Epidermal melanocyte (primary cell): ENCODE results near the gene ZNF382.
"Not testable (repeated sequence)": the region's sequence is repeated elsewhere in the genome, so short reads cannot be mapped to it uniquely, and the experiment has no call there.

Source experiments
- DNase-seq: peaks from one replicate; pipeline ENCODE4 v3.0.0; 2011; ENCODE audit warnings: low spot score; ENCODE audit not compliant: insufficient read length

ZNF382 gene

DNA sequence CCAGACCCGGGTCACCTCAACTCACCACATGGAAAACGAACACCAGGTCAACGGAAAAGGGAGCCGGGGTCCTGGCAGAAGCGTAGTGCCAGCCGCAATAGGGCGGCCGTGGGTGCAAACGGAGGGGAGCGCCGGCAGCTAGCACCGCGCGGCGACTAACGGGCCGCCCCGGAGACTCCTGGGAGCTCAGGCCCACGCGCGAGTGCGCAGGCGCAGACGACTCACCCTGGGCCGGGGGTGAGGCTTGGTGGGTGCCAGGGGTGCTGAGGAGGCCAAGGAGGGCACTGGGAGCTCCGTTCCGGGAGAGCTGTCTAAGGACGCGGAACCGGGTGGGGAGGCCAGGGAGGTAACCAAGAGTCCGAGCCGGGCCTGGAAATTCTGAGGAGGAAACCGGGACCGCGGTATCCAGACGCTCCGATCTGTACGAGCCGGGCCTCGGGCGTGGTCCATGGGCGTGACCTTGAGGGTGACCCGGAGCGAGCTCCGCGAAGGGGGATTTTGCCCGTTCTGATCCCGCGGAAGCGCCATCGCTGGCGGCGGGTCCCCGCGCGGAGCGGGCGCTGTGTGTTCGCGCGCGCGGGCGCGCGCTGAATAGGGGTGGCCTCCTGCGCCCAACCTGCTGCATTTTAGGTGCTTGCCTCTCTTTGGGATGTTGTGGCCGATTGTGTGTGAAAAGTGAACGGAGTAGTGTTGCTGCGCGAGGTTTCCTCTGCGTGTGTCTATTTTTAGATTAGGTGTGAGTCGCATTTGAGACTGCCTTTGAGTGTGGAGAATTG is at the start of gene ZNF382:
TSS of gene ZNF382 (plus strand) at position 213 of the 776 bp plus-strand sequence. CDS start 4,602 bp downstream, outside the sequence.
- DNase-seq, result peak; percentile 84

DNA sequence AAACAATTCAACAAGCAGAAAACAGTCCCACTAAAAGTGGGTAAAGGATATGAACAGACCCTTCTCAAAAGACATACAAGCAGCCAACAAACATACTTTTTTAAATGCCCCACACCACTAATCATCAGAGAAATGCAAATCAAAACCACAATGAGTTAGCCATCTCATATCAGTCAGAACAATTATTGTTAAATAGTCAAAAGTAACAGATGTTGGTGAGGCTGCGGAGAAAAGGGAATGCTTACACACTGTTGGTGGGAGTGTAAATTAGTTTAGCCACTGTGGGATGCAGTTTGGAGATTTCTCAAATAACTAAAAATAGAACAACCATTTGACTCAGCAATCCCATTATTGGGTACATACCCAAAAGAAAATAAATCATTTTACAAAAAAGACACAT is 40.7 kb upstream of the ZNF382 start:
- no peak for DNase-seq

DNA sequence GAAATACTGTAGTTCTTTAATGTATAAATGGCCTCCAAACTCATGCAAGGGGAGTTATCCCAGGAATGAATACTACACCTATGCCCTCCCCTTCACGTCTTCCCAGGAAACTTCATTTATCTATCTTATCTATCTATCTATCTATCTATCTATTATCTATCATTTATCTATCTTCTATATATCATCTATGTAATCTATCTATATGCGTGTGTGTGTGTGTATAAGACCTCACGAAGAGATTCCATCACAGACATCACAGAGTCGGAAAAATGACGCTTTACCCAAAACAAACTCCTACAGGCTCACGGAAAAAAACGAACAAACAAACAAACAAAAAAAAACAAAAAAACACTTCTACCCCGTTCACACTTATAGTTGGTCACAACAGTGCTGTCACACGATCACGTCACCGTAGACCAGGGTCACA is 32.5 kb upstream of the ZNF382 start:
- no peak for DNase-seq

DNA sequence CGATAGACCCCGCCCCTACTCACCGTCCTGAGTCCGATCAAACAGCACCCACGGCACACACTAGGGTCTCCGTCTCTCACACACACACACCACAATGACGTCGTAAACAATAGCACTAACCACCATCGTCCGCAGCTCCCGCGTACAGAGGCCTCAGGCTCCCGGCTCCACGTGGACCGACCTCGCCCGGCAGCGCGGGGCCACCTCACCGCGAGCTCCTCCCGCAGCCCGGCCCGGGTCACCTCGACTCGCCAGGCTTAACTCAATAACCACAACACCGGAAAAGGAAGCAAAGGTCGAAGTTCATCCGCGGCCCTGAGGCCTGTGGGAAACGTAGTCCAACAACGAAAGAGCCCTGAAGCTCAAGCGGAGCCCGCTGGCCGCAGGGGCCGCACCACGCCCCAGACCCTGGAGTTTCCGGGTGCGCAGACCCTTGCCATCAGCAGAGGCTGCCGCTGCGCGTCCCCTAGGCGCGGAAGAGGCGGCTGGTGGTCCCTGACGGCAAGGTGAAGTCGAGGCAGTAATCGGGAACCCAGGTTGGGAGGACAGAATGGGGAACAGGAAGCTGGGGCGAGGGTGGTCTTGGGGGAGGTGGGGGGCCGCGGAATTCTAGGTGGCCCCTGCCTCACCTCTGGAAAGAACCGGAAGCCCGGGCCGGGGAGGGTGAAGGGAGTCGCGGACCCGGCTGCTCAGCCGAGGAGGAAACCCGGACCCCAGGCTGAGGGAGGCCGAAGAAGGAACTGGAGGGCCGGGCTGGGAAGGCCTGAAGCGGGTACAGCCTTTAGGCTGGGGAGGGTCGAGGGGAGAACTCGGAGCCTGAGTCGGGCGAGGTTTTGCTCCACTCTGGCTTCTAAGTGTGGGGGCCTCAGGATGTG is 31.9 kb upstream of the ZNF382 start, which contains the start of gene ZNF529:
TSS of gene ZNF529 (minus strand) at position 273 of the 875 bp plus-strand sequence. CDS start 946 bp downstream, outside the sequence.
- DNase-seq, result peak; percentile 88

DNA sequence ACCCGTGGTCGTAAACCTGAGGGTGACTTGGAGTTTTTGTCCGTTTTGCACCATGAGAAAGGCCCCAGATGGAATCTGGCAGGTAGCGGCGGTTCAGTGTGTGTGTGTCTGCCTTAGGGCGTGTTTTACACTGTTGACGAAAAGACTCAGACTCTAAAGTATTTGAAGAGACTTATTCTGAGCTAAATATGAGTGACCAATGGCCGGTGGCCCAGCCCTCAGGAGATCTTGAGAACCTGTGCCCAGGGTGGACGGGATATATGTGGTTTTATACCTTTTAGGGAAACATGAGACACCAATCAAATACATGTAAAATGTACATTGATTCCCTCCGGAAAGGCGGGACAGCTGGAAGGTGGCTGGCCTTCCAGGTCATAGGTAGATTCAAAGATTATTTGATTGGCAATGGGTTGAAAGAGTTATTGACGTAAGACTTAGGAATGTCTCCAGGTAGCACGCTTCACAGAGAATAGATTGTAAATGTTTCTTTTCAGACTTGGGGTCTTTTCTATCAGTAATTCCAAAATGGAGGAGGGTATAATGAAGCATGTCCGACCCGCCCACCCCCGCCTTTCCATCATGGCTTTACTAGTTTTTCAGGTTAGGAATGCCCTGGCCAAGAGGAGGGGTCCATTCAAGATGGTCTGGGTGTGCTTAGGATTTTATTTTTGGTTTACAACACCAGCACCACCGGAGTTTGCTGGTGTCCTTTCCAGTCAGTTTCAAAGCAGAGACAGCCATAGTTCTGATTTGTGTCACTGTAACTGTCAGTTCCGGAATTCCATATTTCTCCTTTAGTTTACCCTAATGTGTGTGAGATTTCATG is 31.0 kb upstream of the ZNF382 start:
- no peak for DNase-seq

DNA sequence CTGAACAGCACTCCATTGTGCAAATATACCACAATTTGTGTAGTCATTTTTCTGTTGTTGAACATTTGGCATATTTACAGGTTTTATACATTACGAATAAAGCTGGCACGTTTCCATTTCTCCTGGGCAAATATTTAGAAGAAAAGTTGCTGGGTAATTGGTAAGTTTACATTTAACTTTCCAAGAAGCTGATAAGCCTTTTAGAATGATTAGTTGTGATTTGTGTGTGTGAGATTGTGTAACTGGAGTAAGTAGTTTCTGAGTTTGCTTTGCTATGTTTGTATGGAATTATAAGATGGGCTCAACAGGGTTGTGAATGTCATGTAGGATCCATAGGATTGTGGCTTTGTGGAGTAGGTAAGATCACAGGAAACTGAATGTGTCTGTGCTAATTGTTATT is 30.4 kb upstream of the ZNF382 start:
- DNase-seq, result no peak

DNA sequence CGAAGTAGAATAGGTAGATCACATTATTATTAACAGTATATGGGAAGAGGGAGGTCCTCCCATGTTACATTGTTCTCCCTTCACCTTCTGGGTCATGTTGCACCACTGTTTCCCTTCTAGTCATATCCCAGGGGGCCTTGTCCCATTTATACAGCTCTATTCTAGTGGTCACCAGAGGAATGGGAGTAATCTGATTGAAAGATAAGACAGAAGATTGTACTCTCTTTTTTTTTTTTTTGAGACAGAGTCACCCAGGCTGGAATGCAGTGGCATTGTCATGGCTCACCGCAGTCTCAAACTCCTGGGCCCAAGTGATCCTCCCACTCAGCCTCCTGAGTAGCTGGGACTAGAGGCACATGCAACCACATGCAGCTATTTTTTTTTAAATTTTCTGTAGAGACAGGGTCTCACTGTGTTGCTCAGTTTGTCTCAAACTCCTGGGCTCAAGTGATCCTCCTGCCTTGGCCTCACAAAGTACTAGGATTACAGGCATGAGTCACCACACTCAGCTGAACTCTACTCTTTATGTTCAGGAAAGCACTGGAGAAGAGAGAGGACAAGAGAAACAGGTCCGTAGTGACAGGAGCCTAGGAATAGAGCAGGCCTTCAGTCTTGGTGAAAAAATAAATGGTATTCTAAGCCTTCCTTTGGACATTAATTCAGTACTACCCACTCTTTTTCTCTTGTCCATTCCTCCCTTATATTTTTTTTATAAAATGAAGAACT is 27.7 kb upstream of the ZNF382 start:
- DNase-seq, result no peak

DNA sequence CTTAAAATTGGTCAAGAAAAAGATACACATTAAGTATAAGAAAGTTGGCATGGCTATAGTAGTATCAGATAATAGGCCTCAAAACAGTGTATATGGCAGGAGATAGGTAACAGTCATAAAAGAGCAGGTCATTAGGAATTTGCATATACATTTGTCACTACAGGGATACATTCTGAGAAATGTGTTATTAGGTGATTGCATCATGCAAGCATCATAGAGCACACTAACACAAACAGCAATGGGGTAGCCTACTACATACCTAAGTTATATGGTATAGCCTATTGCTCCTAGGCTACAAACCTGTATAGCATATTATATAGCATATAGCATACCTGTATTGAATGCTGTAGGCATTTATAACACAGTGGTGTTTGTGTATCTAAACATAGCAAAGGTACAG is 25.9 kb upstream of the ZNF382 start:
- DNase-seq, result no peak

DNA sequence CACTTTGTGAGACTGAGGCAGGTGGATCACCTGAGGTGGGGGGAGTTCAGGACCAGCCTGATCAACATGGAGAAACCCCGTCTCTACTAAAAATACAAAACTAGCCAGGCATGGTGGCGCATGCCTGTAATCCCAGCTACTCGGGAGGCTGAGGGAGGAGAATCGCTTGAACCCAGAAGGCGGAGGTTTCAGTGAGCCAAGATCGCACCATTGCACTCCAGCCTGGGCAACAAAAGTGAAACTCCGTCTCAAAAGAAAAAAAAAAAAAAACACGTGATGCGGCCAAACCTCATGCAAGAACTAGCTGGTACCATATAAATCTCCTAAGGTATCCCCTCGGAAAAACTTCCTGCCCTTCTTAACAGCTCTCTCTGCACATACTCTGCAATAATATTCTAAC is 2.4 kb upstream of the ZNF382 start:
- DNase-seq, result not testable (repeated sequence)

DNA sequence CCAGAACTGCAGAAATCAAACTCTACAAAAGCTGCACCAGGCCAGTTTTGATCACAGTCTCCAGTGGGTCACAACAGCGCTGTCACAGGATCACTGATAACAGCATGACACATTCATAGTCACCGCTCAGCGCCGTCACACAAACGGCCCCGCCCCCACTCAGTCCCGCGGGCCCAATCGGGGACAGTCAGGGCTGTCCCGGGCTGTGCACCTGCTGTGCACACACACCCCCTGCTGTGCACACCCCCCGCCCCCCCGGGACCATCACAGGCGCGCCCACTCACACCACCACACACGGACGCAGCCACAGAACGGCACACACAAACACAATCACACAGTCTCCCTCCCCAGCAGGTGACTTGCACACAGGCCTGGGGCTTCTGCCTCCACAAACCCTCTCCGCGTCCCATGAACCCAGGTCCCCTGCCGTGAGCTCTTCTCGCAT is 435 bp upstream of the ZNF382 start:
- no peak for DNase-seq

DNA sequence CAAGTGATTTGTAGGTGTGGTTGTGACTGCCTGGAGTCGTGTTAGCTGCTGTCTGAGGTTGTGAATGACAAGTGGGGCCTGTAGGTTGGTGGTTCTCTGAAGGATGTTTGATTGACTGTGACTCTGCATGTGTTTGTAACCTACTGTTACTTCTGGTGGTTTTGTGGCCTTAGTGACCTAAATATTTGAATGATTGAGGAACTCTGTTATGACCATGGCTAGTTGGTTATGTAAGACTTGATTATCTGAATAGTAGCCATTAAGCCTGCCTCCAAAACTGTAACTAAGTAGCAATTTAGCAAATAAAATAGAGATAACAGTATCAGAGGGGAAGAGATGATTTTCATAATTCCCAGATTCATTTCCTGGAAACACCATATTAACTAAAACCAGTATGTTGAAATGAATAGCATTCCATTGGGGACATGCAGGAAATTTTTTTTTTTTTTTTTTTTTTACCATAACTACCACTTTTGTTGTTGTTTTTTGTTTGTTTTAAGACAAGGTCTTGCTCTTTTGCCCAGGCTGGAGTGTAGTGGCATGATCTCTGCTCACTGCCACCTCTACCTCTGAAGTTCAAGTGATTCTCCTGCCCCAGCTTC is 865 bp downstream of the ZNF382 start:
- no peak for DNase-seq

DNA sequence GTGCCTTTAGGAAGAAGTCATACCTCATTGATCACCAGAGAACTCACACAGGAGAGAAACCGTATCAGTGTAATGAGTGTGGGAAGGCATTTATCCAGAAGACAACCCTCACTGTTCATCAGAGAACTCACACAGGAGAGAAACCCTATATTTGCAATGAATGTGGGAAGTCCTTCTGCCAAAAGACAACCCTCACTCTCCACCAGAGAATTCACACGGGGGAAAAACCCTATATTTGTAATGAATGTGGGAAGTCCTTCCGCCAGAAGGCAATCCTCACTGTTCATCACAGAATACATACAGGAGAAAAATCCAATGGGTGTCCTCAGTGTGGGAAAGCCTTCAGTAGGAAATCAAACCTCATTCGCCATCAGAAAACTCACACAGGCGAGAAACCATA is 21.9 kb downstream of the ZNF382 start:
- DNase-seq, result no peak

DNA sequence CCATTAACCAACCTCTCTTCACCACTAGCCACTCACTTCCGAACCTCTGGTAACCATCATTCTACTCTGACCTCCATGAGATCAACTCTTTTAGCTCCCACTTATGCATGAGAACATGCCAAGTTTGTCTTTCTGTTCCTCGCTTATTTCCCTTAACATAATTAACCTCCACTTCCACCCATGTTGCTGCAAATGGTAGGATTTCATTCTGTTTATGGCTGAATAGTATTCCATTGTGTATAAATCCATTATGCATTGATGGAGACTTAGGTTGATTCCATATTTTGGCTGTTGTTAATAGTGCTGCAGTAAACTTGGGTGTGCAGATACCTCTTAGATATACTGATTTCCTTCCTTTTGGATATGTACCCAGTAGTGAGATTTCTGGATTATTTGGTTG is 30.2 kb downstream of the ZNF382 start:
- no peak for DNase-seq

DNA sequence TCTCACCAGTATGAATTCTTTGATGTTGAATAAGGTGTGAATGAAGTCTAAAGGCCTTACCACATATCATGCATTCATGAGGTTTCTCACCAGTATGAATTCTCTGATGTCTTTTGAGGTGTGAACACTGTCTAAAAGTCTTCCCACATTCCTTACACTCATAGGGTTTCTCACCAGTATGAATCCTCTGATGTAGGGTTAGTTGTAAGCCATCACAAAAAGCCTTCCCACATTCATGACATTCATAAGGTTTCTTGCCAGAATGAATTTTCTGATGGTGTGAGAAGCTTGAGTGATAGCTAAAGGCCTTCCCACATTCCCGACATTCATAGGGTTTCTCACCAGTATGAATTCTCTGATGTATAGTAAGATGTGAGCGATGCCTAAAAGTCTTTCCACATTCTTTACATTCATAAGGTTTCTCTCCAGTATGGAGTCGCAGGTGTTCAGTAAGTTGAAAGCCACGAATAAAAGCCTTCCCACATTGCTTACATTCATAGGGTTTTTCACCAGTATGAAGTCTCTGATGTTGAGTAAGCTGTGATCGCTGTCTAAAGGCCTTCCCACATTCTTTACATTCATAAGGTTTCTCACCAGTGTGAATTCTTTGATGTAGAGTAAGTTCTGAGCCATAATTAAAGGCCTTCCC is 33.9 kb downstream of the ZNF382 start:
- no peak for DNase-seq

DNA sequence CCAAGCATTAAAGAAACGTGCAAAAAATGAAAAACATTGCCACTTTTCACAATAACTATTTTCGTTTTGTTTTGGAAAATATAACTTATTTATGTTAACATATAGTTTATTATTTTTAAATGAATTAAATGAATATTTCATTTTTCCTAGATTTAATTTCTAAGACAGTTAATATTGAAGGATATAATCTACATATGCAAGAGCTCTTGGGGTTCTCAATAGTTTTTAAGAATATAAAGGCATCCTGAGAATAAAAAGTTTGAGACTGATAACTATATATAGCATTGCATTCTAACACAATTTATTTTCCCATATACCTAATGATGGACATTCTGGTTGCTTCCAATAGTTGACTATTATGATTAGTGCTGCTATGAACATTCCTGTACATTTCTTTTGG is 41.6 kb downstream of the ZNF382 start:
- DNase-seq, result no peak

DNA sequence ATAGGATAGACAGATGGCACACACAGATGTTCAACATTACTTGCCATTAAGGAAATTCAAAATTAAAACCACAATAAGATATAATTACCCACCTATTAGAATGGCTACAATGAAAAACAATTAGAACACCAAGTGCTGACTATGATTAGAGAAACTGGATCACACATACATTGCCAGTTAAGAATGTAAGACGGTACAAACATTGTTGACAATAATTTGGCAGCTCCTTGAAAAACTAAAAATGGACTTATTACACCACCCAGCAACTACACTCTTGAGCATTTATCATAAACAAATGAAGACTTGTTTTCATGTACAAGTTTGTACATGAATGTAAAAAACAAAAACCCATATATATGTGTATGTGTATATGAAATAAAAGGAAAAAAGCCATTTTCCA is 47.8 kb downstream of the ZNF382 start:
- no peak for DNase-seq

DNA sequence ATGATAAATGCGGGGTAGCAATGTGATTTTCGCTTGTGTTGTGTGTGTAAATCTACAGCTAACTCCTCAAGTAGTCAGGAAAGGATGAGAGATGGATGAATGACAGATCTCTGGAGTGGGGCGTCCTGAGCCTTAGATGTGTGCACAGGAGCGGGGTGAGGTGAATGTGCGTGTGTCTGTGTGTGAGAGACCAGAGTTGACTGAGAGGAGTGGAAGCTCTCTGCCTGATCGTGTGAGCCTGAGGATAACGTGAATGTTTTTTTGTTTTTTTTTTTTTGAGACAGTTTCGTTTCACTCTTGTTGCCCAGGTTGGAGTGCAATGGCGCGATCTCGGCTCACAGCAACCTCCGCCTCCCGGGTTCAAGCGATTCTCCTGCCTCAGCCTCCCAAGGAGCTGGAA is 60.7 kb downstream of the ZNF382 start:
- DNase-seq, result no peak

DNA sequence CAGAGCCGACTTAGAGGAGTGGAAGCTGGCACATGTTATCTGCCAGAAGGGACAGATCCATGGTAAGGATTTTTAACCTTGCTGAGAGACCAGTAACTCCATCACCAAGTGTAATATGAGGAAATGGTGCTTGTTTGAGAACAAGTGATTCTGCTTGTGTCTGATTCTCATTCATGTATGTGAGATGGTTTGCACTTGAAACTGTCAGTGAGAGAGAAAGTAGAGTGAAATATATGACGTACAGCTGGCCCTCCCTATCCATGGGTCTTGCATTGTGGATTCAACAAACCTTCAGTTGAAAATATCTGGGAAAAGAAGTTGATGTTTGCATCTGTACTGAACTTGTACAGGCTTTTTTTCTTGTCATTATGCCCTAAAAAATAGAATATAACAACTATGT is 63.5 kb downstream of the ZNF382 start:
- DNase-seq, result no peak

DNA sequence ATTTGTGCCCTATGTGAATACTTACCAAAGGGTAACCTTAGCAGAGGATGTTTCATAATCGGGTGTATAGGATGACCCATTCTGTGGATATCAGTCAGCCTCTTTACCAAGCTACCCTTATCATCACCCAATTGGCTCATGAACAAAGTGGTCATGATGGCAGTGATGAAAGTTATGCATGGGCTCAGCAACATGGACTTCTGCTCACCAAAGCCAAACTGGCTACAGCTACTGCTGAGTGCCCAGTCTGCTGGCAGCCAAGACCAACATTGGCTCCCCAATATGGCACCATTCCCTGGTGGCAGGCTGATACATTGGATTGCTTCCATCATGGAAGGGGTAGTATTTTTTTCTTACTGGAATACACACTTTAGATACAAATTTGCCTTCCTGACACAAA is 67.3 kb downstream of the ZNF382 start:
- no peak for DNase-seq

DNA sequence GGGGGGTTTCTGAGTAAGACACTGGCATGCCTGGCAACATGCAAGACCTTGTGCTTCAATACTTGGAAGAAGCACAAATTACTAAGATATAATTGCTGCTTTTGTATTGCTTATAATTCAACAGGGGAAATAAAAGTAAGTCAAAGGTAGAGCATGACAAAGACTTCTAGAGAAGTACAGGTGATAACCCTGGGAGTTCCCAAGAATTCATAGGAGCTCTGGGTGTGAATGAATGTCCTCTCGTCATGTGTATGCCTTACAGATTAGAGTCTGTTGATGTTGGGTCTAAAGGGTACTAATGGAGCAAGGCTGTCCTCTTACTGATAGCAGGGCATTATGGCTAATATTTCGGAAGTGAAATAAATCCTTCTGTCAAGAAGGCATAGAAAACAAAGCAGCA is 69.1 kb downstream of the ZNF382 start:
- DNase-seq, result no peak
